ENCODE results near the gene KDM5B. TPM values are rescaled to one million over a fixed set of nuclear protein-coding genes. Genes with fewer than 3 reads are reported as not detected.

The KDM5B gene
- total RNA-seq, 1 experiment from 2014 or later: 86.7 TPM

GRCh38 chr1:202692959-202693555, 115.2 kb downstream of the KDM5B start:
- no peak overlapping the region for H3K27ac Mint-ChIP-seq (ENCODE audit: unreplicated experiment)
- no peaks in the 10 kb centered on the region for H3K9me3 Mint-ChIP-seq (ENCODE audit: low read depth, unreplicated experiment)
- CTCF ChIA-PET: interaction anchor here (0.6 to 1.4 kb wide), 6 partner anchors 10 to 168 kb away, joined by 3 to 10 read pairs (median 4); partner anchors contain the start of gene SYT2
- H3K27me3 Mint-ChIP-seq (ENCODE audit: unreplicated experiment): peaks cover 100% of the 10 kb centered on the region
- no TSS peak for BruUV-seq (replicated peaks)
- no peak overlapping the region for H3K4me3 Mint-ChIP-seq (ENCODE audit: low read depth, unreplicated experiment)
- peak; percentile 80 for DNase-seq
- no peaks in the 10 kb centered on the region for H3K36me3 Mint-ChIP-seq (ENCODE audit: insufficient read depth, unreplicated experiment)
- H3K4me1 Mint-ChIP-seq (ENCODE audit: low read depth, unreplicated experiment): no peaks in the 10 kb centered on the region
- intact Hi-C loops (cut with micrococcal nuclease; ENCODE audit: unreplicated experiment): no loop called here
- TF ChIP-seq CTCF (IDR thresholded peaks at IDR 0.05; ENCODE audit: unreplicated experiment): no peak

- BruUV-seq (replicated peaks): no TSS peak
- no peak for TF ChIP-seq CTCF (IDR thresholded peaks at IDR 0.05; ENCODE audit: unreplicated experiment)
- no peaks in the 10 kb centered on the region for H3K9me3 Mint-ChIP-seq (ENCODE audit: low read depth, unreplicated experiment)
- H3K36me3 Mint-ChIP-seq (ENCODE audit: insufficient read depth, unreplicated experiment): no peaks in the 10 kb centered on the region
- no peak overlapping the region for H3K27ac Mint-ChIP-seq (ENCODE audit: unreplicated experiment)
- DNase-seq: no peak
- H3K27me3 Mint-ChIP-seq (ENCODE audit: unreplicated experiment): peaks cover 100% of the 10 kb centered on the region
- H3K4me1 Mint-ChIP-seq (ENCODE audit: low read depth, unreplicated experiment): no peaks in the 10 kb centered on the region
- no peak overlapping the region for H3K4me3 Mint-ChIP-seq (ENCODE audit: low read depth, unreplicated experiment)
- CTCF ChIA-PET: interaction anchor here (0.7 to 1.1 kb wide), 2 partner anchors 10 to 16 kb away, joined by 4 to 5 read pairs; no protein-coding TSS in a partner anchor
- intact Hi-C loops (cut with micrococcal nuclease; ENCODE audit: unreplicated experiment): no loop called here
Observed at GRCh38 chr1:202691816-202692215, 116.4 kb downstream of the KDM5B start.

GRCh38 chr1:202689493-202690342, 118.5 kb downstream of the KDM5B start:
- Mint-ChIP-seq H3K4me3 (ENCODE audit: low read depth, unreplicated experiment) (no peak overlapping the region), H3K36me3 (ENCODE audit: insufficient read depth, unreplicated experiment) (no peaks in the 10 kb centered on the region), H3K9me3 (ENCODE audit: low read depth, unreplicated experiment) (no peaks in the 10 kb centered on the region), H3K4me1 (ENCODE audit: low read depth, unreplicated experiment) (no peaks in the 10 kb centered on the region), H3K27me3 (ENCODE audit: unreplicated experiment) (peaks cover 100% of the 10 kb centered on the region), H3K27ac (ENCODE audit: unreplicated experiment) (no peak overlapping the region)
- CTCF ChIA-PET: interaction anchor here (0.8 kb wide), 1 partner anchor 12 kb away, joined by 8 read pairs; no protein-coding TSS in a partner anchor
- no peak for DNase-seq
- TF ChIP-seq CTCF (IDR thresholded peaks at IDR 0.05; ENCODE audit: unreplicated experiment): no peak
- intact Hi-C loops (cut with micrococcal nuclease; ENCODE audit: unreplicated experiment): no loop called here
- no TSS peak for BruUV-seq (replicated peaks)

- H3K4me3 Mint-ChIP-seq (ENCODE audit: low read depth, unreplicated experiment): no peak overlapping the region
- no peaks in the 10 kb centered on the region for H3K36me3 Mint-ChIP-seq (ENCODE audit: insufficient read depth, unreplicated experiment)
- TF ChIP-seq CTCF (IDR thresholded peaks at IDR 0.05; ENCODE audit: unreplicated experiment): no peak
- H3K9me3 Mint-ChIP-seq (ENCODE audit: low read depth, unreplicated experiment): no peaks in the 10 kb centered on the region
- CTCF ChIA-PET: no interaction called here
- H3K4me1 Mint-ChIP-seq (ENCODE audit: low read depth, unreplicated experiment): no peaks in the 10 kb centered on the region
- no peak overlapping the region for H3K27ac Mint-ChIP-seq (ENCODE audit: unreplicated experiment)
- no peak for DNase-seq
- no TSS peak for BruUV-seq (replicated peaks)
- intact Hi-C loops (cut with micrococcal nuclease; ENCODE audit: unreplicated experiment): no loop called here
- H3K27me3 Mint-ChIP-seq (ENCODE audit: unreplicated experiment): peaks cover 100% of the 10 kb centered on the region
Observed at GRCh38 chr1:202689082-202689481, 119.1 kb downstream of the KDM5B start.
